B cell (primary cell): Measurements from ENCODE around the gene PFAS. TPM values are rescaled to one million over a fixed set of nuclear protein-coding genes. Genes with fewer than 3 reads are reported as not detected.
A peak's percentile ranks its signal among the peaks of the same experiment; 100 is the strongest.

Experiments used
- ATAC-seq: fragments of 200-7000 bp; cut with Tn5 transposase; one replicate; pipeline ENCODE4 v1.10.0; 2021; ENCODE audit warnings: low read depth, mild to moderate bottlenecking, moderate number of reproducible peaks, moderate library complexity
- CTCF ChIA-PET: fragments of 350-600 bp; sonication (Branson Sonifier 250); formaldehyde crosslinking; loops from one replicate; lab custom pipeline; 2021; ENCODE audit warnings: antibody characterized with exemption, inconsistent platforms; lab: Charles Lee
- POLR2A ChIA-PET: fragments of 350-600 bp; sonication (Branson Sonifier 250); formaldehyde crosslinking; loops from one replicate; lab custom pipeline; 2021; ENCODE audit warnings: antibody characterized with exemption; lab: Charles Lee
- DNase-seq: peaks from one replicate; pipeline ENCODE4 v3.0.0; 2013
- H2AFZ ChIP-seq: 2 replicates; pipeline ENCODE4 v1.6.1; 2012; ENCODE audit warnings: mild to moderate bottlenecking, low read depth, low read length; ENCODE audit not compliant: insufficient read depth, poor library complexity, severe bottlenecking
- H3K27ac ChIP-seq, 2 donors: 1 replicate in 1 of 2; 2 replicates in 1 of 2; pipeline ENCODE4 v1.5.1; 2012 to 2013; ENCODE audit warnings: low read length in 2 of 2, mild to moderate bottlenecking in 2 of 2, moderate library complexity in 1 of 2
- H3K27me3 ChIP-seq, 4 experiments: fragments of 200-600 bp in 1 of 4; sonication (generic) in 1 of 4; replicated peaks in 1 of 4; 1 replicate in 2 of 4; 2 replicates in 2 of 4; pipeline versions ENCODE4 v1.6.1 to v1.7.0; 2013 to 2016; ENCODE audit warnings: low read length in 3 of 4, mild to moderate bottlenecking in 2 of 4, mixed read lengths in 1 of 4, moderate library complexity in 1 of 4; ENCODE audit not compliant: insufficient read depth in 4 of 4, control insufficient read depth in 3 of 4; ENCODE audit errors: control extremely low read depth in 1 of 4
- H3K36me3 ChIP-seq, 2 experiments: replicated peaks in 1 of 2; 1 replicate in 1 of 2; 2 replicates in 1 of 2; pipeline versions ENCODE4 v1.6.1 to v1.7.1; 2013; ENCODE audit warnings: low read length in 1 of 2; ENCODE audit not compliant: insufficient read depth in 2 of 2, control insufficient read depth in 1 of 2; ENCODE audit errors: control extremely low read depth in 1 of 2, extremely low read depth in 1 of 2
- H3K4me1 ChIP-seq, 2 donors: fragments of 200-600 bp in 1 of 2; sonication (generic) in 1 of 2; 1 replicate in 1 of 2; 2 replicates in 1 of 2; pipeline versions ENCODE4 v1.5.1 to v1.6.1; 2013 to 2017; ENCODE audit warnings: low read length in 2 of 2; ENCODE audit not compliant: control insufficient read depth in 2 of 2, insufficient read depth in 2 of 2
- H3K4me2 ChIP-seq: replicated peaks from 2 replicates; pipeline ENCODE3; 2012; ENCODE audit warnings: mild to moderate bottlenecking, low read depth, low read length; ENCODE audit not compliant: poor library complexity, severe bottlenecking
- H3K4me3 ChIP-seq, 5 experiments: fragments of 200-600 bp in 1 of 5; sonication (generic) in 1 of 5; 1 replicate in 3 of 5; 2 replicates in 2 of 5; pipeline versions ENCODE4 v1.5.1 to v1.7.0; 2011 to 2016; ENCODE audit warnings: low read length in 4 of 5, mild to moderate bottlenecking in 4 of 5, low read depth in 2 of 5, control low read depth in 1 of 5, moderate library complexity in 1 of 5; ENCODE audit not compliant: insufficient read depth in 1 of 5; ENCODE audit errors: control extremely low read depth in 1 of 5, extremely low read depth in 1 of 5
- H3K79me2 ChIP-seq: fragments of 200-600 bp; sonication (generic); one replicate; pipeline ENCODE4 v1.6.0; 2016; ENCODE audit warnings: low read length; ENCODE audit not compliant: control insufficient read depth, insufficient read depth
- H3K9ac ChIP-seq: fragments of 200-600 bp; sonication (generic); 2 replicates; pipeline ENCODE4 v1.6.1; 2017; ENCODE audit warnings: mild to moderate bottlenecking, low read length, moderate library complexity
- H3K9me3 ChIP-seq, 3 donors: one replicate each; pipeline versions ENCODE4 v1.6.1 to v1.7.1; 2013; ENCODE audit warnings: low read length in 2 of 3; ENCODE audit not compliant: control insufficient read depth in 2 of 3, insufficient read depth in 1 of 3; ENCODE audit errors: control extremely low read depth in 1 of 3
- H4K20me1 ChIP-seq: 2 replicates; pipeline ENCODE4 v1.6.0; 2012; ENCODE audit warnings: mild to moderate bottlenecking, low read length; ENCODE audit not compliant: insufficient read depth, control insufficient read depth, poor library complexity, severe bottlenecking
- H3K27ac Mint-ChIP-seq: one replicate; pipeline ENCODE4 v1.8.0; 2021; ENCODE audit warnings: mixed read lengths
- H3K27me3 Mint-ChIP-seq: one replicate; pipeline ENCODE4 v1.8.0; 2021; ENCODE audit warnings: mixed read lengths
- H3K4me1 Mint-ChIP-seq: one replicate; pipeline ENCODE4 v1.8.0; 2021; ENCODE audit warnings: mixed read lengths
- H3K4me3 Mint-ChIP-seq: one replicate; pipeline ENCODE4 v1.8.0; 2021; ENCODE audit warnings: mixed read lengths
- H3K9me3 Mint-ChIP-seq: one replicate; pipeline ENCODE4 v1.8.0; 2022; ENCODE audit warnings: mixed read lengths; ENCODE audit not compliant: insufficient read depth
- EZH2 ChIP-seq: IDR thresholded peaks from 2 replicates; pipeline ENCODE4 v1.6.1; 2012; ENCODE audit warnings: borderline replicate concordance, low read depth, mild to moderate bottlenecking, moderate library complexity, low read length; ENCODE audit not compliant: insufficient read depth, poor library complexity, severe bottlenecking
- WGBS: methylation state at CpG from one replicate; pipeline ENCODE4 v1.1.5; 2013; ENCODE audit warnings: missing lambda C conversion rate; ENCODE audit not compliant: insufficient coverage; 5-methylcytosine and 5-hydroxymethylcytosine counted together
- intact Hi-C: fragments of 100-400 bp; cut with micrococcal nuclease; formaldehyde crosslinking; loops from one replicate; pipeline ENCODE4 v1.10.0; 2022
- polyA plus RNA-seq: library from polyadenylated mRNA; depleted of rRNA; stranded (reverse); fragments of >200 nt; gene quantifications from 2 replicates; pipeline ENCODE4 v1.2.3, GENCODE V29; 2012
- total RNA-seq, 2 donors: library from RNA; stranded (reverse); fragments of 120-200 nt in 1 of 2; gene quantifications; 1 replicate in 1 of 2; 2 replicates in 1 of 2; pipeline versions ENCODE4 v1.2.3 to v1.2.4, GENCODE V29; 2013 to 2022
- TF ChIP-seq, protein P1 (sequence below): fragments of 200-600 bp; IDR thresholded peaks from one replicate; pipeline ENCODE4 v1.8.0; 2022; ENCODE audit warnings: antibody characterized with exemption, mild to moderate bottlenecking

The PFAS gene
- total and polyA plus RNA-seq, 2 donors (not counting 1 experiment from before 2014, with no cell fraction given), result 22.3 to 65.5 TPM

DNA sequence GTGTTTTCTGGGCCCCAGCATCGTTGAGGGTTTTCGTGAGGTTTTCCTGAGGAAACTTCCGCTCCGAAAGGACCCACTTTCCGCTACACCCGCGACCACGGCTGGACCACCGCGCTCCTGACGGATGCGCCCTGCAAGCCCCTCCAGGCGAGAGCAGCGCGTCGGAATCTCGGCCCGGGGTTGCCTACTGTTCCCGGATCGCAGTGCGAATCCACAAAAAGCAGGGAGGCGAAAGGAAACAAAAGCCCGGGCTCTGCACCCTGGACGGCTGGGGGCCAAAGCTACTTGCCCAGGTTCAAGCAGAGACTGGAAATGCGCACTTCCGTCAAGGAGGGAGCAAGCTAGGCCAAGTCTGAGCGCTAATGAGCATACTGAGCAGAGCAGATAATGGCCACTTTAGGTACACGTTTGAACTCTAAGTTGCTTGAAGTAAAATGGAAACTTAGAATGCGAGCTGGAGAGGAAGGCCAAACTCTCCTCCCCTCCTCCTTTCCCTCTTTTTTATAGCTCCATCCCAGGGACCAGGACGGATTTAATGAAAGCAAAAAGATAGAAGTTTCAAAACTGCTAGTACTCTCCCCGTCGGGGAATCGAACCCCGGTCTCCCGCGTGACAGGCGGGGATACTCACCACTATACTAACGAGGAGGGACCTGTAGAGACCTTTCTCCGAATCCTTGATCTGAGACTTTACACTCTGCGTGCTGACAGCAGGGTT is 27.3 kb upstream of the PFAS start:
- no peaks in the 10 kb centered on the region for H3K9me3 Mint-ChIP-seq

More for the DNA sequence above, 27.3 kb upstream of the PFAS start:
- Histone ChIP-seq H3K9me3 (no peaks in the 10 kb centered on the region), H3K9ac (peak overlapping the region; percentile 75), H4K20me1 (peaks cover 1% of the 10 kb centered on the region), H2AFZ (peak overlapping the region; percentile 82), H3K27ac (peak overlapping the region; percentile 90 to 93), H3K36me3 (peaks cover 0 to 6% of the 10 kb centered on the region in 2 experiments), H3K4me1 (peaks cover 25 to 46% of the 10 kb centered on the region in 2 donors), H3K79me2 (peaks cover 6% of the 10 kb centered on the region), H3K4me2 (peak overlapping the region; percentile 82), H3K27me3 (no peaks in the 10 kb centered on the region), H3K4me3 (peak overlapping the region; percentile 75 to 100 (median 78))
- peaks cover 55% of the 10 kb centered on the region for H3K4me1 Mint-ChIP-seq
- POLR2A ChIA-PET, result interaction anchor here (0.5 to 7.5 kb wide), 21 partner anchors 11 to 983 kb away, joined by 3 to 158 read pairs (median 8); partner anchors contain the start of genes AURKB, BORCS6, CTC1 and HES7
- TF ChIP-seq, protein P1, sequence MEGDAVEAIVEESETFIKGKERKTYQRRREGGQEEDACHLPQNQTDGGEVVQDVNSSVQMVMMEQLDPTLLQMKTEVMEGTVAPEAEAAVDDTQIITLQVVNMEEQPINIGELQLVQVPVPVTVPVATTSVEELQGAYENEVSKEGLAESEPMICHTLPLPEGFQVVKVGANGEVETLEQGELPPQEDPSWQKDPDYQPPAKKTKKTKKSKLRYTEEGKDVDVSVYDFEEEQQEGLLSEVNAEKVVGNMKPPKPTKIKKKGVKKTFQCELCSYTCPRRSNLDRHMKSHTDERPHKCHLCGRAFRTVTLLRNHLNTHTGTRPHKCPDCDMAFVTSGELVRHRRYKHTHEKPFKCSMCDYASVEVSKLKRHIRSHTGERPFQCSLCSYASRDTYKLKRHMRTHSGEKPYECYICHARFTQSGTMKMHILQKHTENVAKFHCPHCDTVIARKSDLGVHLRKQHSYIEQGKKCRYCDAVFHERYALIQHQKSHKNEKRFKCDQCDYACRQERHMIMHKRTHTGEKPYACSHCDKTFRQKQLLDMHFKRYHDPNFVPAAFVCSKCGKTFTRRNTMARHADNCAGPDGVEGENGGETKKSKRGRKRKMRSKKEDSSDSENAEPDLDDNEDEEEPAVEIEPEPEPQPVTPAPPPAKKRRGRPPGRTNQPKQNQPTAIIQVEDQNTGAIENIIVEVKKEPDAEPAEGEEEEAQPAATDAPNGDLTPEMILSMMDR, result no peak
- TF ChIP-seq EZH2, result no peak
- DNase-seq, result no peak
- H3K27ac Mint-ChIP-seq, result peak overlapping the region; percentile 96
- no peaks in the 10 kb centered on the region for H3K27me3 Mint-ChIP-seq
- ATAC-seq, result peak; percentile 58
- peak overlapping the region; percentile 89 for H3K4me3 Mint-ChIP-seq
- CTCF ChIA-PET, result interaction anchor here (0.7 to 7.6 kb wide), 24 partner anchors 10 to 535 kb away, joined by 3 to 86 read pairs (median 4); partner anchors contain the start of genes AURKB, BORCS6, CTC1 and HES7
- under 1% methylated on average over 33 of the region's 40 CpGs for WGBS
- intact Hi-C loops, result loop anchor here (1.0 to 10.0 kb wide), 11 partner anchors 12 to 213 kb away; partner anchors contain the start of genes AURKB, BORCS6, NDEL1 and SLC25A35
